Adrenal gland (tissue), 12 donors: Measurements from ENCODE around the gene AGBL3. TPM values are rescaled to one million over a fixed set of nuclear protein-coding genes. Genes with fewer than 3 reads are reported as not detected.
A peak's percentile ranks its signal among the peaks of the same experiment; 100 is the strongest.

Source experiments
- DNase-seq, 7 donors: peaks; one replicate each; pipeline ENCODE4 v3.0.0-alpha.2; 2019 to 2020
- H3K27ac ChIP-seq, 5 donors: fragments of 200-600 bp; sonication (generic) in 4 of 5; 1 replicate in 3 of 5; 2 replicates in 2 of 5; pipeline versions ENCODE4 v1.5.1 to v1.8.0; 2016 to 2020; ENCODE audit warnings: mild to moderate bottlenecking in 1 of 5
- H3K27me3 ChIP-seq: fragments of 200-600 bp; 2 replicates; pipeline ENCODE4 v1.8.0; 2021
- H3K36me3 ChIP-seq, 2 donors: fragments of 200-600 bp; replicated peaks in 1 of 2; 1 replicate in 1 of 2; 2 replicates in 1 of 2; pipeline versions ENCODE4 v1.5.1 to v1.8.0; 2018 to 2022
- H3K4me1 ChIP-seq, 2 donors: fragments of 200-600 bp; replicated peaks in 1 of 2; 1 replicate in 1 of 2; 2 replicates in 1 of 2; pipeline versions ENCODE4 v1.5.1 to v1.8.0; 2018 to 2021
- H3K4me3 ChIP-seq, 4 donors: fragments of 200-600 bp; sonication (generic) in 3 of 4; one replicate each; pipeline ENCODE4 v1.5.1; 2016 to 2018
- H3K9me3 ChIP-seq, 3 donors: fragments of 200-600 bp; sonication (generic) in 1 of 3; replicated peaks in 1 of 3; 1 replicate in 2 of 3; 2 replicates in 1 of 3; pipeline versions ENCODE4 v1.5.1 to v1.8.0; 2016 to 2021
- POLR2A ChIP-seq, 2 donors: fragments of 450-650 bp; IDR thresholded peaks; one replicate each; pipeline ENCODE4 v1.6.1; 2017; ENCODE audit warnings: antibody characterized with exemption in 2 of 2, mild to moderate bottlenecking in 2 of 2, moderate library complexity in 1 of 2
- WGBS, 4 donors: extraction: QIAGEN DNeasy Blood & Tissue Kit in 2 of 4; methylation state at CpG; one replicate each; pipeline versions ENCODE4 v1.1.5 to v1.1.7; 2013 to 2017; 5-methylcytosine and 5-hydroxymethylcytosine counted together
- intact Hi-C, 2 donors: fragments of 100-400 bp; cut with DNase I; formaldehyde crosslinking; loops; one replicate each; pipeline versions ENCODE4 v1.14.1 to v1.15.0; 2022 to 2023
- polyA plus RNA-seq, 3 donors: library from polyadenylated mRNA; stranded (reverse); fragments of 200-250 nt in 2 of 3; fragments of 350-450 nt in 1 of 3; fragmentation: Illumina TruSeq in 1 of 3; extraction: RNeasy Lipid Tissue Mini Kit (QIAGEN cat#74804) in 1 of 3; gene quantifications; one replicate each; pipeline ENCODE4 v1.2.3, GENCODE V29; 2013 to 2014
- total RNA-seq, 9 donors: library from RNA; depleted of rRNA in 4 of 9; stranded (reverse); fragments of >200 nt in 4 of 9; fragments of 120-200 nt in 1 of 9; fragmentation: NEBNext Ultra II Directional in 1 of 9; extraction: Animal tissue kit (Norgen Biotek cat#: 25700) in 1 of 9; gene quantifications; one replicate each; pipeline versions ENCODE4 v1.1.0 to v1.2.4, GENCODE V29; 2013 to 2023
- TF ChIP-seq, protein P1 (sequence below), 6 experiments: fragments of 450-650 bp in 4 of 6; fragments of 200-600 bp in 2 of 6; sonication (generic) in 1 of 6; IDR thresholded peaks; 1 replicate in 5 of 6; 2 replicates in 1 of 6; pipeline versions ENCODE4 v1.5.1 to v1.8.0; 2016 to 2021; ENCODE audit warnings: antibody characterized with exemption in 6 of 6, mild to moderate bottlenecking in 2 of 6, moderate library complexity in 1 of 6
- donor health status: healthy with polysubstance abuse.
- donor health status: Bipolar disorder and iron deficiency.
- donor health status: DM: yes; HTN: yes; CAD: no.
- donor health status: DM: no; HTN: no; CAD: no.
- donor health status: DM: no; HTN: no; CAD: no.
- donor health status: DM: yes; HTN: yes; CAD: no.

Gene AGBL3
- total and polyA plus RNA-seq, 12 donors: 0.28 to 7.3 (median 1.9) TPM

DNA sequence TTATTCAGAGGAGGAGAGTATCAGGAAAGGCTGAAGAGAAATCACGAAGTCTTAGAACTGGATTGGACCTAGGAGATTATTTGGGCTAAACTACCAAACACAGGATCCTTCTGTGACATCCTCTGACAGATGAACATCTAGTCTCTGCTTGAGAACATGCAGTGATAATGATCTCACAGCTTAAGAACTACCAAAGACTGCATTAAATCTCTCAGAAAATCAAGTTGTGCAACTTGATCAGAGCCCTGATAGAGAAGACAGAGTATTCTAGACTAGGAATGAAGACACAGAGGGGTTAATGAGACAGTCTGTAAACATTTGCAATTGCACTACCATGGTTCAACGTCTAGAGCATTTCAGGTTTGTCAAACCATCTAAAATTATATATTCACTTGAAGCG lies 37.1 kb upstream of the AGBL3 start:
- peaks cover 0 to 44% of the 10 kb centered on the region in 2 donors for H3K36me3 ChIP-seq
- no peak for DNase-seq
- no peaks in the 10 kb centered on the region for H3K4me1 ChIP-seq
- intact Hi-C loops: loop anchor here (10.0 kb wide), 2 partner anchors 184 to 254 kb away; no protein-coding TSS in a partner anchor
- no peaks in the 10 kb centered on the region for H3K27me3 ChIP-seq
- TF ChIP-seq POLR2A (IDR thresholded peaks at IDR 0.05): no peak
- TF ChIP-seq, protein P1, sequence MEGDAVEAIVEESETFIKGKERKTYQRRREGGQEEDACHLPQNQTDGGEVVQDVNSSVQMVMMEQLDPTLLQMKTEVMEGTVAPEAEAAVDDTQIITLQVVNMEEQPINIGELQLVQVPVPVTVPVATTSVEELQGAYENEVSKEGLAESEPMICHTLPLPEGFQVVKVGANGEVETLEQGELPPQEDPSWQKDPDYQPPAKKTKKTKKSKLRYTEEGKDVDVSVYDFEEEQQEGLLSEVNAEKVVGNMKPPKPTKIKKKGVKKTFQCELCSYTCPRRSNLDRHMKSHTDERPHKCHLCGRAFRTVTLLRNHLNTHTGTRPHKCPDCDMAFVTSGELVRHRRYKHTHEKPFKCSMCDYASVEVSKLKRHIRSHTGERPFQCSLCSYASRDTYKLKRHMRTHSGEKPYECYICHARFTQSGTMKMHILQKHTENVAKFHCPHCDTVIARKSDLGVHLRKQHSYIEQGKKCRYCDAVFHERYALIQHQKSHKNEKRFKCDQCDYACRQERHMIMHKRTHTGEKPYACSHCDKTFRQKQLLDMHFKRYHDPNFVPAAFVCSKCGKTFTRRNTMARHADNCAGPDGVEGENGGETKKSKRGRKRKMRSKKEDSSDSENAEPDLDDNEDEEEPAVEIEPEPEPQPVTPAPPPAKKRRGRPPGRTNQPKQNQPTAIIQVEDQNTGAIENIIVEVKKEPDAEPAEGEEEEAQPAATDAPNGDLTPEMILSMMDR (IDR thresholded peaks at IDR 0.05): no peak
- WGBS, 4 donors: 82 to 87% (median 85%) methylated on average over 3 of the region's 3 CpGs
- no peaks in the 10 kb centered on the region for H3K9me3 ChIP-seq
- no peak overlapping the region for H3K4me3 ChIP-seq
- H3K27ac ChIP-seq: peak overlapping the region in 1 of 5 donors; percentile 15

DNA sequence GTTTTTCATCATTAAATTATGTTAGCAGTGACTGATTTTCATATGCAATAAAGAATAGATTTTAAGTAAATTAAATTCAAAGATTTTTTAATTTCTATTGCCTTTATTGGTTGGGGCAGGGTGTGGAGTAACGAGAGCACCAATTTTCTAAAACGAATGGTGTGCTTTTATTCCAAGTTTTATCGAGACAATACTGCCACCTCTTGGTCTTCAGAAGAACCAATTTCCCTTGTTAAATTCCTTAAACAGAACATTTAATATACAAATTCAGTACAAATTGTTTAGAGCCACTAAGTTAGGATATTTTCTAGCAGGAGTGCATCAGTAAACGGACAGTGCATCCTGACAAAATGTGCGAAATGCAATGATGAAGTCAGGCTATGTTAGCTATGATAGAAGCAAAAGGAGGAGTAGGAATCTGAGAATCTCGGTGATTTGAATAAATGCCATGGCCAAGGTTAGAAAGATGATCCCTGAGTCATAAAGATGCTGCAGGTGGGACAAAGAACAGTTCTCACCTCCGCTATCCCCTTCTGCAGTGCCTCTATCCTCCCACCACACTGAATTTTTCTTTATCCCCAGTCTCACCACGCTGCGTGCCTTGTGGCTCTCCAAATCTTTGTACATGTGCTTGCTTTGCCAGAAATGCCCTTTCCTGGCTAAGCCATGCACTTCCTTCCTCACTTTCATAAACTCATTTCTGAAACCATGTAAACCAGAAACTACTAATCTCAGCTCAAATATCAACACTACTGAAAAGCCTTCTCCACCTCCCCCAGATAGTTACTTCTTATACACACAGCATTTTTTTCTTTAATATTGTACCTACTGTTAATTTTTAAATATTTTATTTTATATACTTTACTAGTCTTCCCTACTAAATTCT lies 31.9 kb upstream of the AGBL3 start:
- DNase-seq: no peak
- peaks cover 0 to 49% of the 10 kb centered on the region in 2 donors for H3K36me3 ChIP-seq
- H3K4me1 ChIP-seq: no peaks in the 10 kb centered on the region
- H3K9me3 ChIP-seq: no peaks in the 10 kb centered on the region
- intact Hi-C loops: loop anchor here in 1 of 2 donors (5.0 kb wide), 1 partner anchor 267 kb away; no protein-coding TSS in a partner anchor
- no peak overlapping the region for H3K4me3 ChIP-seq
- TF ChIP-seq, protein P1 (IDR thresholded peaks at IDR 0.05): peak; percentile 34 to 71 (median 66)
- no peak for TF ChIP-seq POLR2A (IDR thresholded peaks at IDR 0.05)
- H3K27ac ChIP-seq: no peak overlapping the region
- no peaks in the 10 kb centered on the region for H3K27me3 ChIP-seq
- WGBS, 4 donors: 39 to 43% (median 41%) methylated on average over 9 of the region's 9 CpGs

DNA sequence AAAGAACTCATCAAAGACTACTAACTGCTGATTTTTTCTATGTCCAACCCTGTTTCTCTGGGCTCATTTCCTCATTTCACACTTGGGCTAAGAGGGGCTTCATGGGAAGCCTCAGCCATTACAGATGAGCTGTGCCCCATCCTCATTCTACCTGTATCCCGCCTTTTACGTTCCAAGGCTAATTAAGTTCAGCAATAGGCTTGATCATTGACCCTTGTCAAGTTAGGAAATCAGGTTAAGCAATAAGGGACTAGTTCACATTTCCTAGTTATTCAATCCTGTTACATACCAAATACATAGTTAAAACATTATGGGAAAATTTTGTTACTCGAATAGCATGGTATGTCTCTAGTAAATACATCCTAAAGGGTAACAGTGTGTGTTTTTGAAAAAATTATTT lies 29.3 kb upstream of the AGBL3 start:
- Histone ChIP-seq H3K27ac (no peak overlapping the region), H3K4me3 (no peak overlapping the region), H3K27me3 (no peaks in the 10 kb centered on the region), H3K4me1 (no peaks in the 10 kb centered on the region), H3K9me3 (no peaks in the 10 kb centered on the region), H3K36me3 (peaks cover 0 to 45% of the 10 kb centered on the region in 2 donors)
- intact Hi-C loops: no loop called here
- no peak for DNase-seq
- 94 to 96% (median 95%) methylated on average over 3 of the region's 3 CpGs for WGBS, 4 donors
- TF ChIP-seq, protein P1 (IDR thresholded peaks at IDR 0.05): no peak
- no peak for TF ChIP-seq POLR2A (IDR thresholded peaks at IDR 0.05)

DNA sequence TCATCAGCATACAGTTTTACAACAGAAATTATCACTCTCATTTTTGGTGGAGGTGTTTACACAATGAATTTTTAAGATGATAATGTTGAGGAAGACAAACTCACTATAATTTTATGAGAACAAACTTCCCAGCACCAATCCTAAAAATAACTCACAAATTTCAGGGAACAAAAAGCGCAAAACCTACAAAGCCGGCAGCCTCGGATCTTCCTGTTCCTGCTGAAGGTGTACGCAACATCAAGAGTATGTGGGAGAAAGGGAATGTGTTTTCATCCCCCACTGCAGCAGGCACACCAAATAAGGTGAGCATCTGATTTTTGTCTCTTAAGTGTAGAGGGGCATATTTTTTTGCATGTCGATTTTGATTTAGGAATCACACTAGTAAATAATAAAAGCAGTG lies 26.5 kb upstream of the AGBL3 start:
- intact Hi-C loops: no loop called here
- TF ChIP-seq, protein P1 (IDR thresholded peaks at IDR 0.05): no peak
- no peak for TF ChIP-seq POLR2A (IDR thresholded peaks at IDR 0.05)
- no peaks in the 10 kb centered on the region for H3K27me3 ChIP-seq
- WGBS, 4 donors: 95 to 97% (median 96%) methylated on average over 5 of the region's 5 CpGs
- H3K27ac ChIP-seq: no peak overlapping the region
- no peaks in the 10 kb centered on the region for H3K9me3 ChIP-seq
- no peaks in the 10 kb centered on the region for H3K4me1 ChIP-seq
- no peak overlapping the region for H3K4me3 ChIP-seq
- peaks cover 0 to 51% of the 10 kb centered on the region in 2 donors for H3K36me3 ChIP-seq
- DNase-seq: no peak
